Endothelial cell of umbilical vein (primary cell): ENCODE data around the gene ARHGAP9. TPM values are rescaled to one million over a fixed set of nuclear protein-coding genes. Genes with fewer than 3 reads are reported as not detected.

Experiments used
- BruUV-seq: library from RNA; stranded (reverse); fragments of 400-500 nt; replicated peaks from 2 replicates; lab custom pipeline; 2021; lab: Mats Ljungman, UMichigan
- CTCF ChIA-PET: fragments of 300-600, 350-600 bp; sonication (Branson Sonifier 250); formaldehyde crosslinking; loops from one replicate; lab custom pipeline; 2021; ENCODE audit warnings: antibody characterized with exemption, inconsistent platforms; lab: Charles Lee
- POLR2A ChIA-PET: fragments of 300-600, 350-600 bp; sonication (Branson Sonifier 250); formaldehyde crosslinking; loops from one replicate; lab custom pipeline; 2021; ENCODE audit warnings: antibody characterized with exemption, inconsistent platforms; lab: Charles Lee
- DNase-seq: peaks from one replicate; pipeline ENCODE4 v3.0.0-alpha.2; 2011; ENCODE audit warnings: low read depth, low spot score
- FAIRE-seq: peaks from 2 replicates; lab custom pipeline; 2011; peaks lifted over from hg19 to GRCh38; lab: Jason Lieb, UNC
- H2AFZ ChIP-seq: 2 replicates; pipeline ENCODE4 v1.6.0; 2012; ENCODE audit warnings: low read depth, low read length, control low read depth, inconsistent platforms
- H3K27ac ChIP-seq: 2 replicates; pipeline ENCODE4 v1.5.1; 2011; ENCODE audit warnings: low read depth, mild to moderate bottlenecking, control low read depth, low read length, moderate library complexity; ENCODE audit not compliant: insufficient read depth
- H3K27me3 ChIP-seq, 2 experiments: 2 replicates each; pipeline versions ENCODE4 v1.6.0 to v1.6.1; 2011; ENCODE audit warnings: low read length in 2 of 2, mixed read lengths in 1 of 2; ENCODE audit not compliant: control insufficient read depth in 2 of 2, insufficient read depth in 2 of 2
- H3K36me3 ChIP-seq, 2 experiments: 2 replicates in 1 of 2; 3 replicates in 1 of 2; pipeline ENCODE4 v1.5.1; 2011; ENCODE audit warnings: low read length in 2 of 2, mild to moderate bottlenecking in 1 of 2, moderate library complexity in 1 of 2; ENCODE audit not compliant: control insufficient read depth in 2 of 2, insufficient read depth in 2 of 2; ENCODE audit errors: extremely low read depth in 1 of 2
- H3K4me1 ChIP-seq: 3 replicates; pipeline ENCODE4 v1.5.1; 2011; ENCODE audit warnings: mild to moderate bottlenecking, low read length; ENCODE audit not compliant: control insufficient read depth, insufficient read depth; ENCODE audit errors: extremely low read depth
- H3K4me2 ChIP-seq: 2 replicates; pipeline ENCODE4 v1.6.1; 2011; ENCODE audit warnings: low read length, control low read depth, mixed read lengths; ENCODE audit not compliant: insufficient read depth
- H3K4me3 ChIP-seq, 3 experiments: fragments of 200-600 bp in 1 of 3; sonication (generic), shearing (Covaris generic) in 1 of 3; replicated peaks in 1 of 3; 2 replicates each; pipeline ENCODE4 v1.5.1; 2011 to 2016; ENCODE audit warnings: control low read depth in 3 of 3, low read length in 3 of 3, mild to moderate bottlenecking in 2 of 3, inconsistent platforms in 1 of 3, low read depth in 1 of 3, moderate library complexity in 1 of 3; ENCODE audit not compliant: insufficient read depth in 1 of 3
- H3K79me2 ChIP-seq: 2 replicates; pipeline ENCODE4 v1.6.0; 2012; ENCODE audit warnings: low read length, inconsistent platforms; ENCODE audit not compliant: control insufficient read depth, insufficient read depth
- H3K9ac ChIP-seq: replicated peaks from 2 replicates; pipeline ENCODE3; 2011; ENCODE audit warnings: low read length, control low read depth; ENCODE audit not compliant: insufficient read depth; ENCODE audit errors: extremely low read depth
- H3K9me1 ChIP-seq: replicated peaks from 3 replicates; pipeline ENCODE4 v1.6.0; 2011; ENCODE audit warnings: mild to moderate bottlenecking, low read length; ENCODE audit not compliant: control insufficient read depth, insufficient read depth; ENCODE audit errors: extremely low read depth
- H3K9me3 ChIP-seq: replicated peaks from 2 replicates; pipeline ENCODE4 v1.5.1; 2012; ENCODE audit warnings: low read length, inconsistent platforms; ENCODE audit not compliant: control insufficient read depth, insufficient read depth
- H4K20me1 ChIP-seq: replicated peaks from 2 replicates; pipeline ENCODE3; 2011; ENCODE audit warnings: mild to moderate bottlenecking, low read length; ENCODE audit not compliant: control insufficient read depth, insufficient read depth; ENCODE audit errors: extremely low read depth
- CTCF ChIP-seq, 2 donors: IDR thresholded peaks; 1 replicate in 1 of 2; 2 replicates in 1 of 2; pipeline ENCODE4 v1.5.1; 2011; ENCODE audit warnings: low read length in 2 of 2, mild to moderate bottlenecking in 2 of 2, moderate library complexity in 2 of 2, control low read depth in 1 of 2, inconsistent platforms in 1 of 2, low read depth in 1 of 2; ENCODE audit not compliant: insufficient read depth in 1 of 2; ENCODE audit errors: extremely low read depth in 1 of 2
- EZH2 ChIP-seq: IDR thresholded peaks from 2 replicates; pipeline ENCODE4 v1.6.1; 2012; ENCODE audit warnings: borderline replicate concordance, low read depth, mild to moderate bottlenecking, moderate library complexity, low read length, inconsistent platforms; ENCODE audit not compliant: severe bottlenecking
- FOS ChIP-seq: IDR thresholded peaks from 2 replicates; pipeline ENCODE4 v1.6.1; 2011; ENCODE audit warnings: mild to moderate bottlenecking, low read length, moderate library complexity, borderline replicate concordance; ENCODE audit not compliant: insufficient read depth
- GATA2 ChIP-seq: IDR thresholded peaks from 2 replicates; pipeline ENCODE4 v1.7.0; 2011; ENCODE audit warnings: low read depth, mild to moderate bottlenecking, moderate library complexity, mixed read lengths, low read length; ENCODE audit not compliant: insufficient read length, insufficient read depth
- JUN ChIP-seq: IDR thresholded peaks from 2 replicates; pipeline ENCODE4 v1.6.1; 2011; ENCODE audit warnings: borderline replicate concordance, low read depth; ENCODE audit not compliant: insufficient read length, insufficient read depth
- MAX ChIP-seq: IDR thresholded peaks from 2 replicates; pipeline ENCODE4 v1.6.1; 2011; ENCODE audit not compliant: insufficient read depth, insufficient read length
- MYC ChIP-seq: IDR thresholded peaks from one replicate; pipeline ENCODE4 v1.6.1; 2011; ENCODE audit warnings: mild to moderate bottlenecking, low read depth, low read length
- POLR2A ChIP-seq: IDR thresholded peaks from 2 replicates; pipeline ENCODE4 v1.6.1; 2012; ENCODE audit warnings: low read depth, mild to moderate bottlenecking, control low read depth, low read length
- POLR2AphosphoS5 ChIP-seq: IDR thresholded peaks from 2 replicates; pipeline ENCODE4 v1.6.1; 2012; ENCODE audit warnings: low read depth, mild to moderate bottlenecking, control low read depth, low read length, moderate library complexity; ENCODE audit not compliant: insufficient read depth
- dilution Hi-C: fragments of 300-500 bp; cut with MboI; formaldehyde crosslinking; loops from one replicate; pipeline ENCODE4 v1.15.0; 2019; ENCODE audit warnings: low sequenced_read_pairs; ENCODE audit not compliant: extremely low pct_ligation_motif_present
- intact Hi-C: fragments of 100-400 bp; cut with micrococcal nuclease; formaldehyde crosslinking; loops from one replicate; pipeline ENCODE4 v1.10.0; 2022
- polyA plus RNA-seq, 4 experiments: library from polyadenylated mRNA; depleted of rRNA in 3 of 4; stranded (reverse) in 3 of 4; unstranded in 1 of 4; fragments of >200 nt; gene quantifications; 2 replicates each; pipeline versions ENCODE4 v1.2.1 to v1.2.3, GENCODE V29; 2011 to 2012; ENCODE audit warnings: missing spikeins in 1 of 4
- total RNA-seq: library from RNA; stranded (reverse); gene quantifications from 2 replicates; pipeline ENCODE4 v1.2.3, GENCODE V29; 2021

Gene ARHGAP9
- total and polyA plus RNA-seq, 2 donors (not counting 3 experiments of a cell fraction or from before 2014, with no cell fraction given), result 0.25 to 0.38 TPM

- no peaks in the 10 kb centered on the region for H3K27me3 ChIP-seq
- H3K9ac ChIP-seq, result no peak overlapping the region
- intact Hi-C loops, result loop anchor here (2.0 kb wide), 1 partner anchor 22 kb away; the partner anchor contains the start of gene R3HDM2
- H3K79me2 ChIP-seq, result no peaks in the 10 kb centered on the region
- H3K4me3 ChIP-seq, result no peak overlapping the region
- H3K36me3 ChIP-seq, result no peaks in the 10 kb centered on the region
- dilution Hi-C loops, result no loop called here
- FAIRE-seq (no peak), DNase-seq (no peak)
- H4K20me1 ChIP-seq, result no peaks in the 10 kb centered on the region
- H3K27ac ChIP-seq, result no peak overlapping the region
- ChIA-PET POLR2A (interaction anchor here (1.3 kb wide), 1 partner anchor 145 kb away, joined by 6 read pairs; no protein-coding TSS in a partner anchor), CTCF (interaction anchor here (0.6 to 7.9 kb wide), 40 partner anchors 9 to 239 kb away, joined by 3 to 394 read pairs (median 7); partner anchors contain the start of genes INHBC, SHMT2 and STAC3)
- no peaks in the 10 kb centered on the region for H3K9me3 ChIP-seq
- no TSS peak for BruUV-seq
- peaks cover 3% of the 10 kb centered on the region for H3K4me1 ChIP-seq
- TF ChIP-seq EZH2, result no peak
- no peak for TF ChIP-seq MYC
- no peak for TF ChIP-seq POLR2A
- no peak for TF ChIP-seq POLR2AphosphoS5
- TF ChIP-seq CTCF (IDR thresholded peaks at IDR 0.05; ENCODE audit: extremely low read depth in 1 of 2, insufficient read depth in 1 of 2, low read depth in 1 of 2, low read length in 2 of 2), result no peak
- no peak for TF ChIP-seq MAX
- TF ChIP-seq GATA2, result no peak
- no peak for TF ChIP-seq FOS
- TF ChIP-seq JUN, result no peak
- no peak overlapping the region for H3K4me2 ChIP-seq
- no peaks in the 10 kb centered on the region for H3K9me1 ChIP-seq
- peak overlapping the region; percentile 15 for H2AFZ ChIP-seq
Measured at GRCh38 chr12:57452181-57452936, 27.3 kb downstream of the ARHGAP9 start.
